Kidney (tissue), 14 donors: Measurements from ENCODE around the gene QPCTL. TPM values are rescaled to one million over a fixed set of nuclear protein-coding genes. Genes with fewer than 3 reads are reported as not detected.

Source experiments
- DNase-seq, 5 donors: peaks; one replicate each; pipeline ENCODE4 v3.0.0-alpha.2; 2013 to 2020
- FAIRE-seq: peaks from 2 replicates; lab custom pipeline; 2012; peaks lifted over from hg19 to GRCh38; lab: Jason Lieb, UNC
- H3K27ac ChIP-seq, 2 donors: one replicate each; pipeline ENCODE4 v1.7.0; 2013; ENCODE audit warnings: low read depth in 2 of 2, low read length in 2 of 2, inconsistent platforms in 1 of 2
- H3K27me3 ChIP-seq: one replicate; pipeline ENCODE4 v1.7.1; 2013; ENCODE audit warnings: low read length, inconsistent platforms; ENCODE audit not compliant: control insufficient read depth, insufficient read depth
- H3K36me3 ChIP-seq, 3 donors: one replicate each; pipeline versions ENCODE4 v1.7.0 to v1.7.1; 2013; ENCODE audit warnings: low read length in 3 of 3, control low read depth in 1 of 3, inconsistent platforms in 1 of 3; ENCODE audit not compliant: insufficient read depth in 3 of 3, control insufficient read depth in 2 of 3
- H3K4me1 ChIP-seq, 3 donors: one replicate each; pipeline versions ENCODE4 v1.7.0 to v1.7.1; 2013; ENCODE audit warnings: low read length in 3 of 3, inconsistent platforms in 1 of 3, low read depth in 1 of 3; ENCODE audit not compliant: control insufficient read depth in 2 of 3, insufficient read depth in 2 of 3
- H3K4me3 ChIP-seq, 3 donors: one replicate each; pipeline versions ENCODE4 v1.7.0 to v1.8.1; 2013; ENCODE audit warnings: low read length in 3 of 3, control low read depth in 1 of 3, inconsistent platforms in 1 of 3
- H3K9ac ChIP-seq, 3 donors: one replicate each; pipeline versions ENCODE4 v1.7.0 to v1.7.1; 2013; ENCODE audit warnings: low read length in 3 of 3, control low read depth in 1 of 3, inconsistent platforms in 1 of 3
- H3K9me3 ChIP-seq, 3 donors: one replicate each; pipeline versions ENCODE4 v1.7.0 to v1.7.1; 2013; ENCODE audit warnings: low read length in 3 of 3, control low read depth in 1 of 3, inconsistent platforms in 1 of 3; ENCODE audit not compliant: control insufficient read depth in 2 of 3, insufficient read depth in 1 of 3
- intact Hi-C: fragments of 100-400 bp; cut with DNase I; formaldehyde crosslinking; loops from one replicate; pipeline ENCODE4 v1.11.1; 2022
- polyA plus RNA-seq: library from polyadenylated mRNA; stranded (reverse); fragments of 350-450 nt; fragmentation: Illumina TruSeq; extraction: RNeasy Lipid Tissue Mini Kit (QIAGEN cat#74804); gene quantifications from one replicate; pipeline ENCODE4 v1.2.3, GENCODE V29; 2014; ENCODE audit warnings: low read depth, low replicate concordance; ENCODE audit not compliant: insufficient read depth
- total RNA-seq: library from RNA; stranded (reverse); fragmentation: NEBNext Ultra II Directional; extraction: Animal tissue kit (Norgen Biotek cat#: 25700); gene quantifications from one replicate; pipeline ENCODE4 v1.2.1, GENCODE V29; 2021
- TF ChIP-seq, protein P1 (sequence below): IDR thresholded peaks from 3 replicates; pipeline ENCODE4 v1.5.1; 2012; ENCODE audit warnings: mild to moderate bottlenecking, moderate library complexity, borderline replicate concordance; ENCODE audit not compliant: insufficient read depth; ENCODE audit errors: extremely low read depth
- donor health status: control.
- donor health status: control.
- donor health status: control.
- donor health status: control.
- donor health status: control.
- donor health status: DM: yes; HTN: yes; CAD: no.
- donor health status: Normal renal cell carcinoma (clear cell type).

The QPCTL gene
- total and polyA plus RNA-seq, 2 donors from 2014 or later = 6.8 to 8.0 TPM

DNA sequence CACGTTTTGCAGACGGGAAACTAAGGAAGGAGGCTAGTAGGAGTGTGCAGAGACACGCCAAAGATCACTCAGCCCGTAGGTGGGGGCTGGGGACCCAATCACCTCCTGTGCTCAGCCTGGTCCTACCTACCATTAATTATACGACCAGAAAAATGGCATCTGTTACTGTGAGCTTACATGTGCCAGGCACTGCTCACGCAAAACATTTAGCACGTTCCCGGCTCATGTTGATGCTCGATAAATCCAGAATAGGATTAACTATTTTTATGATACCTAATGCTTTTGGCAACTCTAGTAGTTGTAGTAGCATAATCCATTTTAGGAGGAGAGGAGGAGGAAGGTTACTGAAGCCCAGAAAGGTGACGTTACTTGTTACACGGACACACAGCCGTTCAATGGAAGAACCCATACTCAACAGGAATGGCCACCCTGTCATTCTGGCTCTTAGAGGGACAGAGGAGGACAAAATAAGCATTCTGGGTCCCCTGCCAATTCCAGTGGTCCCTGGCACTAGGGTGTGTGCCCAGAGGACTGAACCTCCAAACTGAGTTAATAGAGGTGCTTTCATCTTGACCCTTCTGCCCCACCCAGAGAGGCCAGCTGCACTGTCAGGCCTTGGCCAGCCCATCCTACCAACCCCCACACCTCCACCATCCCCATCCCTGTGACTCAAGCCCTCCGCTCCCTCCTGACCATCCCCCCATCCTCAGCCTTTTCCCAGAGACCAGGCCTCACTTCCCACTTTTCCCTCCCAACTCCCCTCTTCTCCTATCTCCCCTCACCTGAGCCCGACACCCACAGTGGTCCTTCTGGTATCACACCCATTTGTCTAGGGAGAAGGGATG, 48.3 kb upstream of the QPCTL start:
- FAIRE-seq (no peak), DNase-seq (no peak)
- TF ChIP-seq, protein P1, sequence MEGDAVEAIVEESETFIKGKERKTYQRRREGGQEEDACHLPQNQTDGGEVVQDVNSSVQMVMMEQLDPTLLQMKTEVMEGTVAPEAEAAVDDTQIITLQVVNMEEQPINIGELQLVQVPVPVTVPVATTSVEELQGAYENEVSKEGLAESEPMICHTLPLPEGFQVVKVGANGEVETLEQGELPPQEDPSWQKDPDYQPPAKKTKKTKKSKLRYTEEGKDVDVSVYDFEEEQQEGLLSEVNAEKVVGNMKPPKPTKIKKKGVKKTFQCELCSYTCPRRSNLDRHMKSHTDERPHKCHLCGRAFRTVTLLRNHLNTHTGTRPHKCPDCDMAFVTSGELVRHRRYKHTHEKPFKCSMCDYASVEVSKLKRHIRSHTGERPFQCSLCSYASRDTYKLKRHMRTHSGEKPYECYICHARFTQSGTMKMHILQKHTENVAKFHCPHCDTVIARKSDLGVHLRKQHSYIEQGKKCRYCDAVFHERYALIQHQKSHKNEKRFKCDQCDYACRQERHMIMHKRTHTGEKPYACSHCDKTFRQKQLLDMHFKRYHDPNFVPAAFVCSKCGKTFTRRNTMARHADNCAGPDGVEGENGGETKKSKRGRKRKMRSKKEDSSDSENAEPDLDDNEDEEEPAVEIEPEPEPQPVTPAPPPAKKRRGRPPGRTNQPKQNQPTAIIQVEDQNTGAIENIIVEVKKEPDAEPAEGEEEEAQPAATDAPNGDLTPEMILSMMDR = no peak
- peaks cover 0 to 13% (median 7%) of the 10 kb centered on the region in 3 donors for H3K4me1 ChIP-seq
- no peaks in the 10 kb centered on the region for H3K9me3 ChIP-seq
- intact Hi-C loops = no loop called here
- no peaks in the 10 kb centered on the region for H3K36me3 ChIP-seq
- no peak overlapping the region for H3K4me3 ChIP-seq
- H3K9ac ChIP-seq = no peak overlapping the region
- H3K27ac ChIP-seq = no peak overlapping the region
- H3K27me3 ChIP-seq = peaks cover 3% of the 10 kb centered on the region

GRCh38 chr19:45645068-45645630, 47.3 kb upstream of the QPCTL start:
- Histone ChIP-seq H3K27me3 (peaks cover 3% of the 10 kb centered on the region), H3K4me1 (peaks cover 0 to 13% (median 7%) of the 10 kb centered on the region in 3 donors), H3K9me3 (no peaks in the 10 kb centered on the region), H3K9ac (no peak overlapping the region), H3K4me3 (no peak overlapping the region), H3K27ac (no peak overlapping the region), H3K36me3 (no peaks in the 10 kb centered on the region)
- DNase-seq = peak in 2 of 5 donors; percentile 76 to 84
- intact Hi-C loops = no loop called here
- TF ChIP-seq, protein P1 = no peak
- no peak for FAIRE-seq

DNA sequence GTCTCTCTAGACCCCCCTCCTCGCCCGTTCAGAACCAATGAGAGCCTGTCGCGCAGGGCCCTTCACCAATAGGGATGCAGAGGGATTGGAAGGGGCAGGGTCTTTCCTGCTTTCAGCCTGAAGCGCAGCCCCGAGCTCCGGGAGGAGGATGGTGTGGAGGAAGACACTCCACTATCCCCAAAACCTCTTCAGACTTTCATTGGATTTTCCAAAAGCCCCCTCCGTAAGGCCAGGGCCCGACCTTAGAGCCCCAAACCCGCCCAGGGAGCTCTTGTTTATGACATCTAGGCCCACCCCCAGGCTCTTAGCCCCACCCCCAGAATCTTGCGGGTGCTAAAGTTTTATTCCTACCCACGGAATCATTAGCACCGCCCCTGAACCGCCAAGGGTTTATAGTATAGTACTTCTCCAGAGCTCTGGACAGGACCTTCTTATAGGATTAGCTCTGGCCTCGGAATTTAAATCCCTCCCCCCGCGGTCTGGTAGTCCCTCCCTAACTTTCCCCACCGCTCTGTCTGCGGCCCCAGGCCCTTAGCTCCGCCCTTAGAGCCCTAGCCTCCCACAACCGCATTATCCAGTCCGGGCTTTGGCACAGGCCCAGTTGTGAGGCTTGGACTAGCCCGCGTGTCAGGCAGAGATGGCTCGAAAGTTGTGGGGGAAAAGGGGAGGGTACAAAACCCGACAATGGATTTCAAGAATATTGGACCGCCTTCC, 46.7 kb upstream of the QPCTL start:
- Histone ChIP-seq H3K9me3 (no peaks in the 10 kb centered on the region), H3K27me3 (peaks cover 3% of the 10 kb centered on the region), H3K4me1 (peaks cover 0 to 13% (median 7%) of the 10 kb centered on the region in 3 donors), H3K9ac (peak overlapping the region in 1 of 3 donors; percentile 39), H3K27ac (no peak overlapping the region), H3K4me3 (peak overlapping the region in 2 of 3 donors; percentile 20 to 25), H3K36me3 (no peaks in the 10 kb centered on the region)
- TF ChIP-seq, protein P1 = no peak
- no peak for FAIRE-seq
- intact Hi-C loops = no loop called here
- peak; percentile 79 to 92 (median 89) for DNase-seq
